ENCODE results near the gene EML5. TPM values are rescaled to one million over a fixed set of nuclear protein-coding genes. Genes with fewer than 3 reads are reported as not detected.

Gene EML5
- total and polyA plus RNA-seq, 2 experiments from 2014 or later = 1.4 TPM; not detected in 1

GRCh38 chr14:88683119-88683518 lies 109.6 kb downstream of the EML5 start:
- no peaks in the 10 kb centered on the region for H3K9me2 ChIP-seq (replicated peaks; ENCODE audit: insufficient read depth)
- H3K4me2 ChIP-seq = no peak overlapping the region
- H3K27me3 ChIP-seq = no peaks in the 10 kb centered on the region
- H3K36me3 ChIP-seq (replicated peaks; ENCODE audit: insufficient read depth, low read depth) = no peaks in the 10 kb centered on the region
- H2AFZ ChIP-seq = no peak overlapping the region
- DNase-seq (ENCODE audit: low spot score) = no peak
- H3K4me3 ChIP-seq = no peak overlapping the region
- no peaks in the 10 kb centered on the region for H3K9me3 ChIP-seq (ENCODE audit: low read depth)
- 37% methylated on average over 2 of the region's 2 CpGs for WGBS (ENCODE audit: low lambda C conversion rate, missing lambda C conversion rate)
- no peaks in the 10 kb centered on the region for H4K20me1 ChIP-seq (ENCODE audit: insufficient read depth, poor library complexity, severe bottlenecking)
- H3K4me1 ChIP-seq (ENCODE audit: insufficient read depth) = no peaks in the 10 kb centered on the region
- no peak overlapping the region for H3K27ac ChIP-seq
- no peak for TF ChIP-seq CTCF (IDR thresholded peaks at IDR 0.05; ENCODE audit: poor library complexity)
- no peaks in the 10 kb centered on the region for H3K79me2 ChIP-seq

GRCh38 chr14:88682495-88683114 lies 110.1 kb downstream of the EML5 start:
- no peak for TF ChIP-seq CTCF (IDR thresholded peaks at IDR 0.05; ENCODE audit: poor library complexity)
- TF ChIP-seq EZH2phosphoT487 (IDR thresholded peaks at IDR 0.05; ENCODE audit: low read depth, severe bottlenecking, unreplicated experiment) = no peak
- TF ChIP-seq EZH2 (IDR thresholded peaks at IDR 0.05; ENCODE audit: borderline replicate concordance) = no peak
- Histone ChIP-seq H2AFZ (no peak overlapping the region), H3K9me2 (replicated peaks; ENCODE audit: insufficient read depth) (no peaks in the 10 kb centered on the region), H3K4me3 (no peak overlapping the region), H3K4me2 (peak overlapping the region; percentile 14), H3K27ac (peak overlapping the region; percentile 6), H3K27me3 (no peaks in the 10 kb centered on the region), H3K4me1 (ENCODE audit: insufficient read depth) (no peaks in the 10 kb centered on the region), H3K9me3 (ENCODE audit: low read depth) (no peaks in the 10 kb centered on the region), H3K36me3 (replicated peaks; ENCODE audit: insufficient read depth, low read depth) (no peaks in the 10 kb centered on the region), H3K79me2 (no peaks in the 10 kb centered on the region), H4K20me1 (ENCODE audit: insufficient read depth, poor library complexity, severe bottlenecking) (no peaks in the 10 kb centered on the region)
- WGBS (ENCODE audit: low lambda C conversion rate, missing lambda C conversion rate) = 28% methylated on average over 5 of the region's 5 CpGs
- DNase-seq (ENCODE audit: low spot score) = peak; percentile 39

- DNase-seq (ENCODE audit: low spot score) = no peak
- Histone ChIP-seq H3K9me2 (replicated peaks; ENCODE audit: insufficient read depth) (no peaks in the 10 kb centered on the region), H3K27me3 (no peaks in the 10 kb centered on the region), H4K20me1 (ENCODE audit: insufficient read depth, poor library complexity, severe bottlenecking) (no peaks in the 10 kb centered on the region), H3K4me3 (no peak overlapping the region), H3K4me1 (ENCODE audit: insufficient read depth) (no peaks in the 10 kb centered on the region), H3K79me2 (no peaks in the 10 kb centered on the region), H3K4me2 (peak overlapping the region; percentile 14), H2AFZ (no peak overlapping the region), H3K36me3 (replicated peaks; ENCODE audit: insufficient read depth, low read depth) (no peaks in the 10 kb centered on the region), H3K9me3 (ENCODE audit: low read depth) (no peaks in the 10 kb centered on the region), H3K27ac (peak overlapping the region; percentile 6)
- no peak for TF ChIP-seq EZH2phosphoT487 (IDR thresholded peaks at IDR 0.05; ENCODE audit: low read depth, severe bottlenecking, unreplicated experiment)
- TF ChIP-seq EZH2 (IDR thresholded peaks at IDR 0.05; ENCODE audit: borderline replicate concordance) = no peak
- no peak for TF ChIP-seq CTCF (IDR thresholded peaks at IDR 0.05; ENCODE audit: poor library complexity)
- WGBS (ENCODE audit: low lambda C conversion rate, missing lambda C conversion rate) = 72% methylated on average over 5 of the region's 5 CpGs
Observed at GRCh38 chr14:88681755-88682494, 110.8 kb downstream of the EML5 start.
